ENCODE data around the gene HM13. TPM values are rescaled to one million over a fixed set of nuclear protein-coding genes. Genes with fewer than 3 reads are reported as not detected.
"Not testable (repeated sequence)": the region's sequence is repeated elsewhere in the genome, so short reads cannot be mapped to it uniquely, and the experiment has no call there.

The HM13 gene
- polyA plus RNA-seq, 12 donors: 64.5 to 109 (median 75.6) TPM; not detected in 1

- DNase-seq: peak; percentile 96
Observed at GRCh38 chr20:31496761-31497295, 17.4 kb upstream of the HM13 start.

DNA sequence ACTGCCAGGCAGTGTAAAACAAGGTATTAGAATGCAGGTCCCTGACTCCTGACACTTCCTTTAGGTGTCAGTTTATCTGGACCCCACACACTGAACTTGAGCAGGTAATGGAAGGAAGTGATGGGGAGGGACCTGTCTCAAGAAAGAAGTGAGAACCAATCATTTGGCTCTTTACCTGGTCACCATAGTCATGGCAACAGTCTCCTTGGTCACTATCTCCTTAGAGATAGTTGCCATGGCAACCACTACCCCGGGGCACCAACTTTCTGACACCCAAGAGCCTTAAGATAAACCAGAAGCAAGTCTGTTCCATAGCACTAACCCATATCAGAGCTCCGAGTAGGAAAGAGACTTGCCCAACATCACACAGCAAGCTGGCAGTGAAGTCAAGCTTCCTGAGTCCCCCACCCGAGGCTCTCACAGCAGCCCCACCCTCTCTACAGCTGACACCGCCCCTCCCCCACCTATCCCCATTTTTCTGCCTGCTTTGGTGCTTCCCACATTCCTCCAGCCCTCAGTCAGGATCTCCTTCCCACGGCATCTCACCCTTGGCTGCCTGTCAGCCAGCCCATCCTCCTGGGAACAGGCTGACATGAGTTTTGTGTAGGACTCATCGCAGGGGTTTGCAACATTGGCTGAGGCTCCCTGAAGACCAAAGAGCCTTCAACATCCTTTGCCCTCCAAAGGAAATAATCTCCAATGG lies 16.3 kb upstream of the HM13 start:
- no peak for DNase-seq

DNA sequence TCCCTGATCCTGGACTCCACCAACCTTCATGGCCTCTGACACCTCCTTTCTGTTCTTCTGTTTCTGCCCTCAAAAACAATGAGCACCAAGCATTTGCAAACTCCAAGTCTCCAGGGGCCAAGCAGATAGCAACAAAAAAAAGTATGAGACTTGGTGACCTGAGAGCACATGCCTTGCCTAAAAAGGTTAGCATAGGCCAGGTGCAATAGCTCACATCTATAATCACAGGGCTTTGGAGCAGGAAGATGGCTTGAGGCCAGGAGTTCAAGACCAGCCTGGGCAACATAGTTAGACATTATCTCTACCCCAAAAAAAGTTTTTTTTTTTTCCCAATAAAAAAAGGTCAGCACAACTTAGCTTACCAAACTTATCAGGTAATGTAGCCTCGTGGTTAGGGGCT lies 13.7 kb upstream of the HM13 start:
- no peak for DNase-seq

DNA sequence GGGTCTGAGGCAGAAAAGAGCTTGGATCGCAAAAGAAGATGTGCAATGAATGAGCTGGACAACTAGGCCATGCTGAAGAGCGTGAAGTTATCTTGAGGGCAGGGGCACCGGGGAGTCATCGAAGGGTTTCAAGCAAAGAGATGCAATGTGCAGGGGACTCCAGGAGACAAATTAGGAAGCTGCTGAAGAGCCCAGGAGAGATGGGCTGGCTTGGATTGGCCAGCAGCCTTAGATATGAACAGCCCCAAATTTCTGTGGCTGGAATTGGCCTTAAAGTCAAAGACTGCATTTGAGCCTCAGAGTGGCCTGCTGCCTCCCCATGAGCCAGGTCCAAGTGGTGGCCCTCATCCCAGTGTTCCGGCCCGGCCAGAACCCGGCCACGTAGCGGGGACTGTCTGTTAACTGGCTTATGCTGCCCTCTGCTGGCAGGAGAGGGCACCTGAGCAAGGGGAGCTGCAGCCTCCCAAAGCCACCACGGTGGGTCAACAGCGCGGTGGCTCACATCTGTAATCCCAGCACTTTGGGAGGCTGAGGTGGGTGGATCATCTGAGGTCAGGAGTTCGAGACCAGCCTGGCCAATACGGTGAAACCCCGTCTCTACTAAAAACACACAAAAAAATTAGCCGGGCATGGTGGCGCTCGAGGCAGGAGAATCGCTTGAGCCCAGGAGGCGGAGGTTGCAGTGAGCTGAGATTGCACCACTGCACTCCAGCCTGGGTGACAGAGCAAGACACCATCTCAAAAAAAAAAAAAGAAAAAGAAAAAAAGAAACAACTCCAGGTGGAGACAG lies 11.2 kb upstream of the HM13 start:
- peak; percentile 91 for DNase-seq

DNA sequence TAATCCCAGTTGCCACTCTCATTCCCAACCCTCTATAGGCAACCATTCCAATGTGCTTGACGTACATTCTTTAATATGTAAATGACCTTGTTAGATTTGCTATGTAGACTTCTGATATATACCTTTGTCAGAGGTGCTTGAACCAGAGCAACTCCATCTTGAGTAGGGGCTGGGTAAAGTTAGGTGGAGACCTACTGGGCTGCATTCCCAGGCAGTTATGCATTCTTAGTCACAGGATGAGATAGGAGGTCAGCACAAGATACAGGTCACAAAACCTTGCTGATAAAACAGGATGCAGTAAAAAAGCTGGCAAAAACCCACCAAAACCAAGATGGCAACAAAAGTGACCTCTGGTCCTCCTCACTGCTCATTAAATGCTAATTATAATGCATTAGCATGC lies 8.3 kb upstream of the HM13 start:
- no peak for DNase-seq

GRCh38 chr20:31508517-31509244 lies 5.6 kb upstream of the HM13 start:
- no peak for DNase-seq

GRCh38 chr20:31515072-31515774 lies 981 bp downstream of the HM13 start:
- DNase-seq: no peak

- DNase-seq: no peak
Observed at GRCh38 chr20:31515775-31516107, 1.5 kb downstream of the HM13 start.

GRCh38 chr20:31516166-31516565 lies 1.9 kb downstream of the HM13 start:
- no peak for DNase-seq

DNA sequence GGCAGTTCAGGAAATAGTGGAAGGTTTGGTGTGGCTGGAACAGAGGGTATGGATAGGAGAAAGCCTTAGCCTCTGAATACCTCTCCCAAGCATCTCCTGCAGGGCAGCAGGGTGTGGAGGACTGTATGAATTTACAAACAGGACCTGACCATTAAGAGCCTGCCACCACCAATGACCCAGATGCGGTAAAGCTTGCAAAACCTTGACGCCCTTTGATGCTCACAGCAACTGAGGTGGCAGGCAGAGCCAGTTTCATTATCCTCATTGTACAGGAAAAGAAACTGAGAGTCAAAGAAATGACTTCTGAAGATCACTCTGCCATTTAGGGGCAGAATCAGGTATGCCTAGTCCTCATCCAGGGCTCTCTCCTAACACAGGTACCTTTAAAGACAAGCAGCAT lies 2.4 kb downstream of the HM13 start:
- no peak for DNase-seq

DNA sequence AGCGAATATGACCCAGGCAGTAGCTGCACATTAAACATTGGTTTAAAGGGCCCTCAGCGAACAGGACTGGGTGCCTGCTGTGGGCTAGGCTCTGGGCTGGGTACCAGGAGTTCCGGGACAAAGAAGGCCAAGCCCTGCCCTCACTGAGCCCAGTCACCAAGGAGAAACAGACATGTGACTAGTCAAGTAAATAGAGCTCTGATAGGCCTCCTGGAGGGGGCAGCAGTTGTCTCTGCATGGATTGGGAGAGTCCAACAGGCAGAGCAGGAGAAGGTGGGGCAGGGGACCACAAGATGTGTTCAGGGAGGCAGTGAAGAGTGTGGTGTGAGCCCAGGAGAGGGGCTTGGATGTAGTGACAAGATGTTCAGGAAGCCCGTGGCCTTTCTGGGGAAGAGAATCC lies 3.1 kb downstream of the HM13 start:
- DNase-seq: no peak

GRCh38 chr20:31521267-31521666 lies 7.0 kb downstream of the HM13 start:
- DNase-seq: not testable (repeated sequence)

- no peak for DNase-seq
Observed at GRCh38 chr20:31522731-31523130, 8.5 kb downstream of the HM13 start.

GRCh38 chr20:31523361-31524283 lies 9.4 kb downstream of the HM13 start:
- no peak for DNase-seq

DNA sequence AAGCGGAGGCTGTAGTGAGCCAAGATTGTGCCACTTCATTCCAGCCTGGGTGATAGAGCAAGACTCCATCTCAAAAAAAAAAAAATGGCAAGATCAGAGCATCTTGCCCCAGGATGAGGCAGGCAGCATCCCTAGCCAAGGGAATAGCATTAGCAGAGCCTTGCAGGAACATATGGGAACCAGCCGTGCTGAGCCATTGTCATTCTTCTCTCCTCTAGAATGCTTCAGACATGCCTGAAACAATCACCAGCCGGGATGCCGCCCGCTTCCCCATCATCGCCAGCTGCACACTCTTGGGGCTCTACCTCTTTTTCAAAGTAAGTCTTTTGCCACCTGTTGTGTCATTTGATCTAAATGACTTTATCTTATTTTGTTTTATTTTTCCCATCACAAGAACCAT lies 13.0 kb downstream of the HM13 start:
- no peak for DNase-seq

DNA sequence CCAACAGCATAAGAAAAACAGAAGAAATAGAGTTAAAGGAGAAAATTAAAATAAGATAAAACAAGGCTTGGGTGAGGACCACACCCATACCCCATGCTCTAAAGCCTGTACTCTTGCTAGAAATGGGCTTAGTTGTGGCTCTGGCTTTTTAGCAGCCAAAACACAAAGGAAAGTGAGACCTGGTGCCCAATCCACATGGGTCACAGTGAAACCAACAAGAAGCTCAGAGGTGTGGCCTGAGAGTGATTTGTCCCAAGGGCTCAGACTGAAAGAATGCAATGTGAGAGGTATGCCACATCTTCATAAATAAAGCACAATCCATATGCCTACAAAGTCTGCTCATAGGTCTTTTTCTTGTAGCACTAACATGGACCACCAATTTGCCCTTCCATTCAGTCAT lies 21.1 kb downstream of the HM13 start:
- no peak for DNase-seq

GRCh38 chr20:31536575-31536974 lies 22.3 kb downstream of the HM13 start:
- no peak for DNase-seq

DNA sequence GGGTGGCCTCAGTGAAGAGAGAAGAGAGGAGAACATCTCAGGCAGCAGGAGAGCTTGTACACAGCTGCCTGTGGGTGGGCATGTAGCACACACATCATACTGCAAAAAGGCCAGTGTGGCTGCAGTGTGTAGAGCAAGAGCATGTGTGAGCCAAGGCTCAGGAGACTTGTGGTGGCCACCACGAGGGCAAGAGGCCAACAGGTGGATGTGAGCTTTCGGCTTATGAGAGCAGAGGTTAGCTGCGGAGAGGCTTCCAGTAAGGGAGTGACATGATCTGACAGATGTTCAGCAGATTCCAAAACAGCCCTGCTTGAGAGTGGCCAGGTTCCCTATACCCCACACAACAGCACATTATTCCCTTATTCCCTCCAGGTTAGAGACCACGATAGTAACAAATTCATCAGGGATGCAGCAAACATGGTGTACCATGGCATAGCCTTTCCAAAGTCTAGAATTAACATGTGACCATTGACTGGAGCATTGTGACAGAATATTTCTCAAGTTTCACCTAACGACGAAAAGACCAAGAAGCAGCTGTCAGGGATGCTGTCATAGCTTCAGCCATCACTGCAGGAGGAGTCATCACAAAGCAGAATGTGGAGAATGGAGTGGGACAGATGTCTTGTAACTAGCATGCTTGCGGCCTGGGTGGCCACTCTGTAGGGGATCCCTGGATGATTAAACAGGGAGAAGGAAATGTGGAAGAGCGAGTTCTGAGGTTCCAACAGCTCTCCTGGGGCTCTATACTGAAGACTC lies 23.1 kb downstream of the HM13 start:
- no peak for DNase-seq

GRCh38 chr20:31537890-31538289 lies 23.6 kb downstream of the HM13 start:
- no peak for DNase-seq

DNA sequence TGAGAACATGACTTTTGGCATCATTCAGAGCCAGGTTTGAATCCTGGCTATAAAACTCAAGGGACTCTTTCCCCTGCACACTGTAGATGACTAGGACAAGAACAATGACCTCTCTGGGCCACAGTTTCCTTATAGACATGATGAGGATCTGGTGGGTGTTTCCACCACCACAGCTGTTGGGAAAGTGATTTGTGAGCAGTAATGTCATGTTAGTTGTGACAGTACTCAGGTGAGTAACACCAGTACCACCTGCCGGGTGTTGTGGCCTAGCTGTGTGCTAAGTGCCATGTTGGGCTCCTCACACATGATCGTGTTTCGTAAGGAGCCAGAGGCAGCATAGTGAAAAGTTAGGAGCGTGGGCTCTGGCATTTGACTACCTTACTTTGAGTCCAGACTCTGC lies 24.1 kb downstream of the HM13 start:
- DNase-seq: no peak

All from muscle of arm (tissue), 12 donors.